Measurements from ENCODE around the gene FBLN1.

Gene FBLN1

DNA sequence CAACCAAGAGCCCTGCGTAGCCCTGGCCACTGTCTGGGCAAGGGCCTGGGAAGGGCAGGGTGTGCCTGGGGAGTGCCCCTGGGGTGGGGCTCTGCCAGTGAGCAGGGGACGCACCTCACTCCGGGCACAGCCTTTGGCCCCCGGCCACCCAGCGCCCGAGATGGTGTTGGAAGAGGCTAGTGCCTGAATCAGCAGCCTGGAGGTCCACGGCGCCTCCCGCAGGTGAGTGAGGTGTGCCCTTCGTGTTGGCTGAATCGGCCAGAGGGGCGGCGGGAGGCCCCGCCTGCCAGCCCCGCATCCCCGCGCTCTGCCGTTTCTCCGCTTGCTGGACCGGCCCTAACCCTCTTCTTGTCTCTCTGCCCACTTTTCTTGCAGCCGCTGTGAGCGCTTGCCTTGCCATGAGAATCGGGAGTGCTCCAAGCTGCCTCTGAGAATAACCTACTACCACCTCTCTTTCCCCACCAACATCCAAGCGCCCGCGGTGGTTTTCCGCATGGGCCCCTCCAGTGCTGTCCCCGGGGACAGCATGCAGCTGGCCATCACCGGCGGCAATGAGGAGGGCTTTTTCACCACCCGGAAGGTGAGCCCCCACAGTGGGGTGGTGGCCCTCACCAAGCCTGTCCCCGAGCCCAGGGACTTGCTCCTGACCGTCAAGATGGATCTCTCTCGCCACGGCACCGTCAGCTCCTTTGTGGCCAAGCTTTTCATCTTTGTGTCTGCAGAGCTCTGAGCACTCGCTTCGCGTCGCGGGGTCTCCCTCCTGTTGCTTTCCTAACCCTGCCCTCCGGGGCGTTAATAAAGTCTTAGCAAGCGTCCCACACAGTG, 60.1 kb downstream of the FBLN1 start:
- Histone ChIP-seq H2BK5ac (ENCODE audit: low read depth, low read length, poor library complexity) (no peak overlapping the region), H3K9ac (ENCODE audit: low read length) (no peak overlapping the region), H3K27ac (ENCODE audit: low read depth, low read length) (no peak overlapping the region), H3K79me2 (ENCODE audit: control insufficient read depth, insufficient read depth, low read length, poor library complexity) (no peaks in the 10 kb centered on the region), H2AFZ (ENCODE audit: insufficient read depth, low read length, poor library complexity) (no peak overlapping the region), H3K27me3 (ENCODE audit: insufficient read depth, low read length) (no peaks in the 10 kb centered on the region), H2BK12ac (ENCODE audit: low read length) (no peak overlapping the region), H3K9me3 (ENCODE audit: insufficient read depth, low read depth, low read length) (peaks cover 5% of the 10 kb centered on the region), H3K18ac (ENCODE audit: low read length) (no peak overlapping the region), H3K14ac (ENCODE audit: low read length) (no peak overlapping the region), H3K36me3 (ENCODE audit: control insufficient read depth in 1 of 2, insufficient read depth in 2 of 2, low read length in 2 of 2) (peaks cover 38 to 65% of the 10 kb centered on the region in 2 experiments), H3K79me1 (ENCODE audit: low read length) (no peaks in the 10 kb centered on the region), H4K91ac (ENCODE audit: low read depth, low read length) (no peak overlapping the region), H3K23ac (ENCODE audit: low read length) (no peak overlapping the region), H3K4me3 (ENCODE audit: low read depth, low read length) (no peak overlapping the region), H2BK120ac (ENCODE audit: insufficient read depth, low read length, poor library complexity) (no peak overlapping the region), H3K4ac (ENCODE audit: low read depth, low read length) (no peak overlapping the region), H3K4me2 (ENCODE audit: low read length) (no peak overlapping the region), H2AK5ac (ENCODE audit: low read length) (no peak overlapping the region), H4K12ac (ENCODE audit: low read depth, low read length) (no peak overlapping the region), H3K4me1 (ENCODE audit: control insufficient read depth in 1 of 2, insufficient read depth in 2 of 2, low read length in 2 of 2) (no peaks in the 10 kb centered on the region), H4K8ac (ENCODE audit: low read depth, low read length) (peak overlapping the region; percentile 2)
- no CpG with 5 or more reads among the region's 44 CpGs for WGBS (ENCODE audit: extremely low coverage, insufficient coverage, insufficient read length)
- no peak for DNase-seq

DNA sequence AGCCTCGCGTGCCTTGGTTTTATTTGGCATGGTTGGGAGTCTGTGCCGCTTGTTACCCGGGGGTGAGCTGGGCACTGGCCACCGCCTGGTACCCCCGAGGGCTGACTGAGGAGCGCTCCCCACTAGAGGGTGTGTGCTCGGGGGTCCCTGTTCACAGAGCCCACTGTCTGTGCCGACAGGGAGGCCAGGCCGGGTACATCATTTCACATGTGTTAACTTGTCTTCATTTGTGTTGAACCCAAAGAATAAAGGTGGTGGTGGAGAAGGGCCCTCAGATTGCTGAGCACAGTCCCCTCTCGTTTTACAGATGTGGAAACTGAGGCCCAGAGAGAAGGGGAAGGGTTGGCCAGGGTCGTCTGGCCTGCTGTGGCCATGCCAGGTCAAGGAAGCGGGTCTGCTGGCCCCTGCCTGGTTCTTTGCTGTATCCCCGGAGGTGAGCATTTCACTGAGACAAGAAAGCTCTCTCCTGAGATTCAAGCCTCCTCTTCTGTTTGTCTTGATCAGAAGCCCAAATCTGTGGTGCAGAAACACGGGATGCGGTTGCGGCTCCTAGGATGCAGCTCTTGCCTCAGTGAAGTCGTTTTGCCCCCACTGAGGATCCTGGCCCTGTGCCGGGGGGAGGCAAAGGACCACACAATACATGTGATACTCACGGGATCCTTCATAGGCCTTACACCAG, 60.8 kb downstream of the FBLN1 start:
- no peak overlapping the region for H4K91ac ChIP-seq (ENCODE audit: low read depth, low read length)
- no peak overlapping the region for H3K18ac ChIP-seq (ENCODE audit: low read length)
- no peak overlapping the region for H2BK5ac ChIP-seq (ENCODE audit: low read depth, low read length, poor library complexity)
- H3K4me2 ChIP-seq (ENCODE audit: low read length): no peak overlapping the region
- WGBS (ENCODE audit: extremely low coverage, insufficient coverage, insufficient read length): no CpG with 5 or more reads among the region's 20 CpGs
- no peaks in the 10 kb centered on the region for H3K27me3 ChIP-seq (ENCODE audit: insufficient read depth, low read length)
- H3K27ac ChIP-seq (ENCODE audit: low read depth, low read length): no peak overlapping the region
- no peak overlapping the region for H2AK5ac ChIP-seq (ENCODE audit: low read length)
- H3K4ac ChIP-seq (ENCODE audit: low read depth, low read length): no peak overlapping the region
- no peak overlapping the region for H4K8ac ChIP-seq (ENCODE audit: low read depth, low read length)
- peaks cover 31 to 57% of the 10 kb centered on the region in 2 experiments for H3K36me3 ChIP-seq (ENCODE audit: control insufficient read depth in 1 of 2, insufficient read depth in 2 of 2, low read length in 2 of 2)
- no peak overlapping the region for H4K12ac ChIP-seq (ENCODE audit: low read depth, low read length)
- no peak overlapping the region for H3K14ac ChIP-seq (ENCODE audit: low read length)
- H3K79me2 ChIP-seq (ENCODE audit: control insufficient read depth, insufficient read depth, low read length, poor library complexity): no peaks in the 10 kb centered on the region
- no peaks in the 10 kb centered on the region for H3K4me1 ChIP-seq (ENCODE audit: control insufficient read depth in 1 of 2, insufficient read depth in 2 of 2, low read length in 2 of 2)
- no peak overlapping the region for H2AFZ ChIP-seq (ENCODE audit: insufficient read depth, low read length, poor library complexity)
- H3K9me3 ChIP-seq (ENCODE audit: insufficient read depth, low read depth, low read length): peaks cover 3% of the 10 kb centered on the region
- DNase-seq: no peak
- no peak overlapping the region for H2BK120ac ChIP-seq (ENCODE audit: insufficient read depth, low read length, poor library complexity)
- H3K79me1 ChIP-seq (ENCODE audit: low read length): no peaks in the 10 kb centered on the region
- H3K9ac ChIP-seq (ENCODE audit: low read length): no peak overlapping the region
- H2BK12ac ChIP-seq (ENCODE audit: low read length): no peak overlapping the region
- no peak overlapping the region for H3K23ac ChIP-seq (ENCODE audit: low read length)
- H3K4me3 ChIP-seq (ENCODE audit: low read depth, low read length): no peak overlapping the region

DNA sequence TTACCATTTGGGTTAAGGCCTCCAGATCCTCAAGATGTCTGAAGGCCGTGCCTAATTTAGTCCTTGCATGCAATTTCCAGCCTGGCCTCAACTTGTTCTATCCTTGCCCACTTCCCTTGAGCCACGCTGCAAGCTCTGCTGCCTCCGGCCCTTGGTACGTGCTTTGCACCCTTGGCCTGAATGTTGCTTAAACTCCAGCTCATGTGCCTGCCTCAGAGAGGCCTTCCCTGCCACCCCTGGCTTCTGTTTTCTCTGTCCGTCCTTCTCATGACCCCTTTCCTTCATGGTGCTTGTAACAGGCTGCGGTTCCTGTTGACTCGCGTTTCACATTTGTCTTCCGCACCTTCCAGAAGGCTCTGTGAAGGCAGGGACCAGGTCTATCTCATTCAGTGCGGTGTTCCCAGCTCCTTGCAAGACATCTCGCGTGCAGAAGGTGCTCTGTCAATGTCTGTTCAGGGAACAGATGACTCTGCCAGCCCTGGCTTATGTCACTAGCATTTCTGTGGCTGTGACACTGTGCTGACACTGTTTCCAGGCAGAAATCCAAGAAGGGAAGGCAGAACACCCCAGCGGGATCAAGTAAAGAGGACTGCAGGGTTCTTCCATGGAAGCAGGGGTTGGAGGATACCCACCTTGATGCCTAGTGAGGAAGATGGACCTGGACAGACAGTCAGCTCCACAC, 61.8 kb downstream of the FBLN1 start:
- no peak overlapping the region for H3K14ac ChIP-seq (ENCODE audit: low read length)
- H3K79me1 ChIP-seq (ENCODE audit: low read length): no peaks in the 10 kb centered on the region
- no peak overlapping the region for H4K91ac ChIP-seq (ENCODE audit: low read depth, low read length)
- H3K9me3 ChIP-seq (ENCODE audit: insufficient read depth, low read depth, low read length): peaks cover 2% of the 10 kb centered on the region
- peaks cover 26 to 52% of the 10 kb centered on the region in 2 experiments for H3K36me3 ChIP-seq (ENCODE audit: control insufficient read depth in 1 of 2, insufficient read depth in 2 of 2, low read length in 2 of 2)
- no peaks in the 10 kb centered on the region for H3K79me2 ChIP-seq (ENCODE audit: control insufficient read depth, insufficient read depth, low read length, poor library complexity)
- no CpG with 5 or more reads among the region's 13 CpGs for WGBS (ENCODE audit: extremely low coverage, insufficient coverage, insufficient read length)
- no peak overlapping the region for H4K8ac ChIP-seq (ENCODE audit: low read depth, low read length)
- H2AK5ac ChIP-seq (ENCODE audit: low read length): no peak overlapping the region
- H3K23ac ChIP-seq (ENCODE audit: low read length): no peak overlapping the region
- no peak overlapping the region for H3K18ac ChIP-seq (ENCODE audit: low read length)
- H2BK120ac ChIP-seq (ENCODE audit: insufficient read depth, low read length, poor library complexity): no peak overlapping the region
- DNase-seq: no peak
- H3K4me2 ChIP-seq (ENCODE audit: low read length): no peak overlapping the region
- no peak overlapping the region for H2AFZ ChIP-seq (ENCODE audit: insufficient read depth, low read length, poor library complexity)
- H2BK12ac ChIP-seq (ENCODE audit: low read length): no peak overlapping the region
- no peaks in the 10 kb centered on the region for H3K27me3 ChIP-seq (ENCODE audit: insufficient read depth, low read length)
- H3K4me3 ChIP-seq (ENCODE audit: low read depth, low read length): no peak overlapping the region
- H3K27ac ChIP-seq (ENCODE audit: low read depth, low read length): no peak overlapping the region
- H3K9ac ChIP-seq (ENCODE audit: low read length): no peak overlapping the region
- H2BK5ac ChIP-seq (ENCODE audit: low read depth, low read length, poor library complexity): no peak overlapping the region
- no peaks in the 10 kb centered on the region for H3K4me1 ChIP-seq (ENCODE audit: control insufficient read depth in 1 of 2, insufficient read depth in 2 of 2, low read length in 2 of 2)
- H4K12ac ChIP-seq (ENCODE audit: low read depth, low read length): no peak overlapping the region
- no peak overlapping the region for H3K4ac ChIP-seq (ENCODE audit: low read depth, low read length)

DNA sequence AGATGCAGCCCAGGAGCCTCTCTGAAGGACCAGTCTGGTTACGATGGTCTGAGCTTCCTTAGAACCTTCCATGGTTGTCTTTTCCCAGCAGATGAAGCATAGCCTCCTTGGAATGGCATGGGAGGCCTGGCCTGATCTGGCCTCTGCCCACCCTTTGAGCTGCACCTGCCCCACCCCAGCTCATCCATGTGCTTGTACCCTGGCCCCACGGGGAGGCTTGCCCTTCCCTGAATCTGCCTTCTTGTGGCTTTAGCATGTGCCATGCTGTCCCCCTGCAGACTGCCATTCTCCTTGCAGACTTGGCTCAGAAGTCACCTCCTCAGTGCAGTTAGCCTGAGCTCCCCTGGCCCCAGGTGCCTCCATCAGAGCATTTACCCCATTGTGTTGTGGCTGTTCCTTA, 62.5 kb downstream of the FBLN1 start:
- Histone ChIP-seq H3K9ac (ENCODE audit: low read length) (no peak overlapping the region), H4K91ac (ENCODE audit: low read depth, low read length) (no peak overlapping the region), H2BK5ac (ENCODE audit: low read depth, low read length, poor library complexity) (no peak overlapping the region), H2BK120ac (ENCODE audit: insufficient read depth, low read length, poor library complexity) (no peak overlapping the region), H3K14ac (ENCODE audit: low read length) (no peak overlapping the region), H3K4me1 (ENCODE audit: control insufficient read depth in 1 of 2, insufficient read depth in 2 of 2, low read length in 2 of 2) (no peaks in the 10 kb centered on the region), H3K27me3 (ENCODE audit: insufficient read depth, low read length) (no peaks in the 10 kb centered on the region), H3K23ac (ENCODE audit: low read length) (no peak overlapping the region), H4K12ac (ENCODE audit: low read depth, low read length) (no peak overlapping the region), H2AFZ (ENCODE audit: insufficient read depth, low read length, poor library complexity) (no peak overlapping the region), H3K4ac (ENCODE audit: low read depth, low read length) (no peak overlapping the region), H3K4me2 (ENCODE audit: low read length) (no peak overlapping the region), H3K18ac (ENCODE audit: low read length) (no peak overlapping the region), H2AK5ac (ENCODE audit: low read length) (no peak overlapping the region), H3K9me3 (ENCODE audit: insufficient read depth, low read depth, low read length) (peaks cover 2% of the 10 kb centered on the region), H4K8ac (ENCODE audit: low read depth, low read length) (no peak overlapping the region), H3K79me1 (ENCODE audit: low read length) (no peaks in the 10 kb centered on the region), H2BK12ac (ENCODE audit: low read length) (no peak overlapping the region), H3K4me3 (ENCODE audit: low read depth, low read length) (no peak overlapping the region), H3K36me3 (ENCODE audit: control insufficient read depth in 1 of 2, insufficient read depth in 2 of 2, low read length in 2 of 2) (peaks cover 26 to 48% of the 10 kb centered on the region in 2 experiments), H3K79me2 (ENCODE audit: control insufficient read depth, insufficient read depth, low read length, poor library complexity) (no peaks in the 10 kb centered on the region), H3K27ac (ENCODE audit: low read depth, low read length) (no peak overlapping the region)
- WGBS (ENCODE audit: extremely low coverage, insufficient coverage, insufficient read length): no CpG with 5 or more reads among the region's 2 CpGs
- DNase-seq: no peak

Measured in trophoblast cell (in vitro differentiated cells and primary cell).